Stomach (tissue), 9 donors: ENCODE data around the gene LRFN5. TPM values are rescaled to one million over a fixed set of nuclear protein-coding genes. Genes with fewer than 3 reads are reported as not detected.
A peak's percentile ranks its signal among the peaks of the same experiment; 100 is the strongest.

Source experiments
- DNase-seq, 2 donors: peaks; one replicate each; pipeline versions ENCODE4 v3.0.0 to v3.0.0-alpha.2; 2013 to 2019
- H3K27ac ChIP-seq, 5 donors: fragments of 200-600 bp in 4 of 5; sonication (generic) in 4 of 5; one replicate each; pipeline ENCODE4 v1.5.1; 2013 to 2019; ENCODE audit warnings: mild to moderate bottlenecking in 1 of 5, moderate library complexity in 1 of 5
- H3K27me3 ChIP-seq, 3 donors: fragments of 200-600 bp; sonication (generic); one replicate each; pipeline ENCODE4 v1.5.1; 2017 to 2019; ENCODE audit warnings: mixed run types in 1 of 3
- H3K36me3 ChIP-seq, 4 donors: fragments of 200-600 bp; sonication (generic); 1 replicate in 3 of 4; 2 replicates in 1 of 4; pipeline ENCODE4 v1.5.1; 2016 to 2019
- H3K4me1 ChIP-seq, 4 donors: fragments of 200-600 bp; sonication (generic); one replicate each; pipeline ENCODE4 v1.5.1; 2016 to 2019
- H3K4me3 ChIP-seq, 4 donors: fragments of 200-600 bp; sonication (generic) in 3 of 4; one replicate each; pipeline ENCODE4 v1.5.1; 2016 to 2019; ENCODE audit warnings: mild to moderate bottlenecking in 1 of 4
- H3K9me3 ChIP-seq, 4 donors: fragments of 200-600 bp; sonication (generic); one replicate each; pipeline ENCODE4 v1.5.1; 2016 to 2019
- CTCF ChIP-seq, 7 experiments: fragments of 450-650 bp in 4 of 7; fragments of 200-600 bp in 3 of 7; sonication (generic) in 3 of 7; IDR thresholded peaks; one replicate each; pipeline ENCODE4 v1.5.1; 2016 to 2019; ENCODE audit warnings: antibody characterized with exemption in 7 of 7, control low read depth in 2 of 7, mild to moderate bottlenecking in 1 of 7
- EP300 ChIP-seq: sonication (generic); formaldehyde crosslinking; IDR thresholded peaks from one replicate; pipeline ENCODE4 v1.6.1; 2017; ENCODE audit warnings: antibody characterized with exemption
- POLR2A ChIP-seq, 4 donors: fragments of 450-650 bp; IDR thresholded peaks; one replicate each; pipeline ENCODE4 v1.6.1; 2016; ENCODE audit warnings: antibody characterized with exemption in 4 of 4, control low read depth in 2 of 4, mild to moderate bottlenecking in 1 of 4, moderate library complexity in 1 of 4
- POLR2AphosphoS5 ChIP-seq, 3 donors: sonication (generic); formaldehyde crosslinking; IDR thresholded peaks; one replicate each; pipeline ENCODE4 v1.6.1; 2016; ENCODE audit warnings: antibody characterized with exemption in 3 of 3
- WGBS, 5 donors: extraction: QIAGEN DNeasy Blood & Tissue Kit in 3 of 5; methylation state at CpG; one replicate each; pipeline versions ENCODE4 v1.1.5 to v1.1.7; 2013 to 2018; 5-methylcytosine and 5-hydroxymethylcytosine counted together
- intact Hi-C: fragments of 100-400 bp; cut with DNase I; formaldehyde crosslinking; loops from one replicate; pipeline ENCODE4 v1.15.1; 2023; ENCODE audit warnings: low total_unique reads
- polyA plus RNA-seq, 3 donors: library from polyadenylated mRNA; stranded (reverse); fragments of 200-250 nt; gene quantifications; one replicate each; pipeline ENCODE4 v1.2.3, GENCODE V29; 2013
- total RNA-seq, 5 donors: library from RNA; depleted of rRNA; stranded (reverse); fragments of >200 nt; gene quantifications; one replicate each; pipeline versions ENCODE4 v1.1.0 to v1.2.3, GENCODE V29; 2014 to 2016
- donor health status: healthy with polysubstance abuse.
- donor health status: Bipolar disorder and iron deficiency.
- donor health status: healthy.

The LRFN5 gene
- total and polyA plus RNA-seq, 8 donors, result 0.19 to 9.4 (median 0.58) TPM; not detected in 3

DNA sequence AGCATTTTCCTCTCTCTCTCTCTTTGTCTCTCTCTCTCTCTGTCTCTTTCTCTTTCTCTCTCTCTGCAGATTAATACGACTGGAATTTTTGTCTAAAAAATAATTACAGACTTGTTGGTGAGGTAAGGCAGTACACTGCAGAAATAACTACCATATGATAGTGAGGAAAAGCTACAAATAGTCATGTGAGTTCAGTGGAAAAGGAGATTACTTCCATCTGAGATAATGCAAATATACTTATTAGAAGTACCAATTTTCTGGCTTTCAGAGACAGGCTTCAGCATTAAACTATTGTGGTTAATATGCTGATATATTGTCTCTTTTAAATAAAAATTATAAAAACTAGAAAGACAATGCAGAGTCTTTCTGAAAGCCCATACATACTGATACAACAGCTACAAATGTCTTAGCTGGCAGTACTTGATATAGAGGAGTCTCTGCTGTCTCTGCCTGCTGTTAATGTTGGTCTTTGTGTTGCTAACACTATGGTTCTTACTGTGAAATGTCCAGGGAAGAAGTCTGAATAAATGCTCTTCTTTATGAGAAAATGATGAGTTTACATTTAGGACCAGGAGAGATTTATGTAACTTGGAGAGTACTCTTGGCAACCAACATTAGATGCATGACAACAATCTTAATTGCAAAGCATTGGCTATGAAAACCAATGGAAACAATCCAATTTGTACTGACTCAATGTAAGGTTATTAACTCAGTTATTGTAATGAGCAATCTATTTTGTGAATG is 167.0 kb downstream of the LRFN5 start:
- H3K9me3 ChIP-seq, result peaks cover 0 to 4% (median 0%) of the 10 kb centered on the region in 4 donors
- H3K27me3 ChIP-seq, result no peaks in the 10 kb centered on the region
- no peaks in the 10 kb centered on the region for H3K36me3 ChIP-seq
- TF ChIP-seq EP300, result no peak
- no peak for TF ChIP-seq POLR2A (IDR thresholded peaks at IDR 0.05)
- no peak for TF ChIP-seq CTCF (IDR thresholded peaks at IDR 0.05)
- no peak for TF ChIP-seq POLR2AphosphoS5 (IDR thresholded peaks at IDR 0.05)
- no peak overlapping the region for H3K27ac ChIP-seq
- H3K4me3 ChIP-seq, result no peak overlapping the region
- 48 to 71% (median 59%) methylated on average over 1 of the region's 1 CpG for WGBS, 5 donors
- H3K4me1 ChIP-seq, result no peaks in the 10 kb centered on the region
- intact Hi-C loops, result no loop called here
- peak in 1 of 2 donors; percentile 25 for DNase-seq

DNA sequence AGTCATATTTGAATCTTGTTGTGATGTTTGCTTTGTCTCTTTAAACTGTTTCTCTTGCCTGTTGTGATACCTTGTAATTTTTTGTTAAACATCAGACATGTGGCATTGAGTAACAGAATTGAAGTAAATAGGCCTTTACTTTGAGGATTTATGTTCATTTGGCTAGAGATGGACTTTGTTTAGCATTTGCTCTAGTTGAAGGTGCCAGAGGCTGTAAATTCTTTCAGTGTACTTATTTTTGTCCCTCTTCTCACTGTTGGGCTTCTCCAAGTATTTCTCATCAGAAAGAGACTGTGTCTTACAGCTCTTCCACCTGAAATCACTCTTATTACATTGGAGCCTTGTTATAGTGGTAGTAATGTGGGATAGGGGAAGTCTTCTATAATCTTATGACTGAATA is 175.8 kb downstream of the LRFN5 start:
- DNase-seq, result no peak
- H3K27ac ChIP-seq, result no peak overlapping the region
- H3K4me1 ChIP-seq, result no peaks in the 10 kb centered on the region
- intact Hi-C loops, result no loop called here
- TF ChIP-seq POLR2AphosphoS5 (IDR thresholded peaks at IDR 0.05) (no peak), CTCF (IDR thresholded peaks at IDR 0.05) (no peak), EP300 (no peak), POLR2A (IDR thresholded peaks at IDR 0.05) (no peak)
- H3K27me3 ChIP-seq, result no peaks in the 10 kb centered on the region
- H3K9me3 ChIP-seq, result no peaks in the 10 kb centered on the region
- no peaks in the 10 kb centered on the region for H3K36me3 ChIP-seq
- H3K4me3 ChIP-seq, result no peak overlapping the region

GRCh38 chr14:41783403-41783802 is 176.7 kb downstream of the LRFN5 start:
- no peaks in the 10 kb centered on the region for H3K9me3 ChIP-seq
- H3K4me3 ChIP-seq, result no peak overlapping the region
- intact Hi-C loops, result no loop called here
- no peak overlapping the region for H3K27ac ChIP-seq
- H3K4me1 ChIP-seq, result no peaks in the 10 kb centered on the region
- no peak for TF ChIP-seq CTCF (IDR thresholded peaks at IDR 0.05)
- no peak for TF ChIP-seq POLR2A (IDR thresholded peaks at IDR 0.05)
- TF ChIP-seq EP300, result no peak
- no peak for TF ChIP-seq POLR2AphosphoS5 (IDR thresholded peaks at IDR 0.05)
- WGBS, 5 donors, result 77 to 88% (median 80%) methylated on average over 2 of the region's 2 CpGs
- no peak for DNase-seq
- H3K36me3 ChIP-seq, result no peaks in the 10 kb centered on the region
- no peaks in the 10 kb centered on the region for H3K27me3 ChIP-seq

GRCh38 chr14:41785696-41786095 is 179.0 kb downstream of the LRFN5 start:
- 67 to 75% (median 72%) methylated on average over 6 of the region's 6 CpGs for WGBS, 5 donors
- no peak for TF ChIP-seq EP300
- TF ChIP-seq POLR2A (IDR thresholded peaks at IDR 0.05), result no peak
- TF ChIP-seq POLR2AphosphoS5 (IDR thresholded peaks at IDR 0.05), result no peak
- TF ChIP-seq CTCF (IDR thresholded peaks at IDR 0.05), result no peak
- no peaks in the 10 kb centered on the region for H3K9me3 ChIP-seq

More at GRCh38 chr14:41785696-41786095, 179.0 kb downstream of the LRFN5 start:
- no peak overlapping the region for H3K4me3 ChIP-seq
- intact Hi-C loops, result no loop called here
- H3K4me1 ChIP-seq, result no peaks in the 10 kb centered on the region
- no peaks in the 10 kb centered on the region for H3K27me3 ChIP-seq
- no peaks in the 10 kb centered on the region for H3K36me3 ChIP-seq
- DNase-seq, result peak in 1 of 2 donors; percentile 4
- H3K27ac ChIP-seq, result no peak overlapping the region
